Measurements from ENCODE around the gene ZMYND8.

ZMYND8 gene

DNA sequence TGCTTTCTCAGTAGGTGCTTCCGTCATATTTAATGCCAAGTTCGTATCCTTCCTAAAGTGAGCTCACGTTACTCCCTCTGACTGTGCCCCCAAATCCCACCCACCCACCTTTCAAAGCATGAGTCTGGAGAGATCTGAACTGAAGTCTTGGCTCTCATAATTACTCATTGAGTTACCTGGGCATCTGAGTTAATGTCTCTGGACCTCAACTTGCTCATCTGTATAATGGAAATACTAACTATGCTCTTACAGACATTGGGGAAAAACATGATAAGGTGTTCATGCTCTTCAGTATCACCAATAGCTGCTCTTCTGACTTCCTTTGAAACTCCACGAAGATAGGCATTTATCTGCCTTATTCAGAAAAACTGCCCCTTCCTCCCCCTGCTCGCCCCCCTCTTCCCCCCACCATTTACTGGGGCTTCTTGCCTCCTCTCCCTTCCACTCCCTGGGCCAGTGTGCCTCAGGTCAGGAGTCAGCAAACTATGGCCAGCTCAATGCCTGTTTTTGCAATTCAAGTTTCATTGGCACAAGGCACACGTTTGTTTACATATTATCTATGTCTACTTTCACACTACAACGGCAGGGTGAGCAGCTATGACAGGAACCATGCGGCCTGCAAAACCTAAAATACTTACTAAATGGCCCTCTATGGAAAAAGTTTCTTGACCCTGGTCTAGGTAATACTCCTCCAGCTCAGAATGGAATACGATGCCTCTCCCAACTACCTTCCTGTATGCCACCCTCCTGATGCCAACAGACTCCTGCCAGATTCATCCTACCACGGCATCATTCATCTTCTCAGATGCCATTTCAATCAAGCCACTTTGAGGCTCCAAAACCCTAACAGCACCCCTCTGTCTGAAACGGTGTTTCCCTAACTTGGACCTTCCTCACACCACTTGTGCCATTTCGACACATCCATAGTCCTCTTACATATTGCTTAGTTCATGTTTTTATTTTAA, 138.7 kb downstream of the ZMYND8 start:
- no peak overlapping the region for H3K4me3 ChIP-seq (ENCODE audit: low read depth, low read length)
- no peak for TF ChIP-seq CTCF (IDR thresholded peaks at IDR 0.05; ENCODE audit: borderline replicate concordance, insufficient read depth, low read depth, low read length)

DNA sequence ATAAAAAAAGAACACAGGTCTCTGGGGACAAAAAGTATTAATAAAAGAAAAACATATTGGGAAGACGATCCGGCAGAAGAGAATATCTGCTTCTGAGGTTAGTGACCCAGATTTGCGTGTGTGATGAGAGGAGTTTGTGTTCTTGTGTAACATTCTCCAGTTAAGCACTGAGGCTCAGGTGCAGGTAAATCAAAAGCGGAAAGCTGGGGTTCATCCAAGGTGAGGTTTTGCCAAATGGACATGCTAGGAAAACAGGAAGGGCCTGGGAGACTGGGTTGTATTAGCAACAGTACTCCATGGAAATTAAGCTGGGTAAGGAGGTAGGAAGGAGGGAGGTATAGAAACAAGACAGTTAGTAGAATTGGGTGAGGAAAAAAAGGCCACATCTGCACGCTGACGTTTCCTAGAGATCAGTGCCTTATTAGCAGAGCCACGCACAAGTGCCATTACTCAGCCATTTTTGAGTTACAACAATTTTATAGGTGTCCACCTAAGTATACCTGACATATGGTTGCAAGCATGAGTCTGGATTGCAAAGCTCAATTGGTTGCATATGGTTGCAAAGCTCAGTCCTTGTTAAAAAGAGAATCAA, 139.6 kb downstream of the ZMYND8 start:
- H3K4me3 ChIP-seq (ENCODE audit: low read depth, low read length): no peak overlapping the region
- TF ChIP-seq CTCF (IDR thresholded peaks at IDR 0.05; ENCODE audit: borderline replicate concordance, insufficient read depth, low read depth, low read length): no peak

DNA sequence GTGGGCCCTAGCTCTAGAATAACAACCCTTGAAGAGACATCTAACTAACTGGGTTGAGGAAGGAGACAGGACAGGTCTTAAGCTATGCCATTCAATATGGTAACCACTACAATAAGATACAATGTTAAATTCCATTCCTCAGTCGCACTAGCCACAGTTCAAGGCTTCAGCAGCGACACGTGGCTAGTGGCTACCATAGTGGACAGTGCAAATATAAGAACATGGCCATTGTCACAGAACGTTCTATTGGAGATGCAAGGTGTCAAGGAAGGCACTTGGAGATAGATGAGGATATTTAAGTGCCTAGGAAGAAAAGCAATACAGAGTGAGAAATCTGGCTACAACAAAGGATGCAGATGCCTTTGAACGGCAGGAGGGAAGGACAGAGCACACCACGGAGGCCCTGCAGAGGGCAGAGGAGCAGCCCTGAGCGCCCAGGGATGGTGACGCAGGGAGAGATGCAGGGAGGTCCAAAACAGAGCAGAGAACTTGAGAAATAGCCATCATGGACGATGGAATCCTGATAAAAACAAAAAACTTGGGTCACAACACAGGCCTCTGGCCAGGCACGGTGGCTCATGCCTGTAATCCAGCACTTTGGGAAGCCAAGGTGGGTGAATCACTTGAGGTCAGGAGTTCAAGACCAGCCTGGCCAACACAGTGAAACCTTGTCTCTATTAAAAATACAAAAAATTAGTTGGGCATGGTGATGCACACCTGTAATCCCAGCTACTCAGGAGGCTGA, 140.7 kb downstream of the ZMYND8 start:
- TF ChIP-seq CTCF (IDR thresholded peaks at IDR 0.05; ENCODE audit: borderline replicate concordance, insufficient read depth, low read depth, low read length): no peak
- no peak overlapping the region for H3K4me3 ChIP-seq (ENCODE audit: low read depth, low read length)

GRCh38 chr20:47213966-47214365, 142.5 kb downstream of the ZMYND8 start:
- TF ChIP-seq CTCF (IDR thresholded peaks at IDR 0.05; ENCODE audit: borderline replicate concordance, insufficient read depth, low read depth, low read length): no peak
- no peak overlapping the region for H3K4me3 ChIP-seq (ENCODE audit: low read depth, low read length)

DNA sequence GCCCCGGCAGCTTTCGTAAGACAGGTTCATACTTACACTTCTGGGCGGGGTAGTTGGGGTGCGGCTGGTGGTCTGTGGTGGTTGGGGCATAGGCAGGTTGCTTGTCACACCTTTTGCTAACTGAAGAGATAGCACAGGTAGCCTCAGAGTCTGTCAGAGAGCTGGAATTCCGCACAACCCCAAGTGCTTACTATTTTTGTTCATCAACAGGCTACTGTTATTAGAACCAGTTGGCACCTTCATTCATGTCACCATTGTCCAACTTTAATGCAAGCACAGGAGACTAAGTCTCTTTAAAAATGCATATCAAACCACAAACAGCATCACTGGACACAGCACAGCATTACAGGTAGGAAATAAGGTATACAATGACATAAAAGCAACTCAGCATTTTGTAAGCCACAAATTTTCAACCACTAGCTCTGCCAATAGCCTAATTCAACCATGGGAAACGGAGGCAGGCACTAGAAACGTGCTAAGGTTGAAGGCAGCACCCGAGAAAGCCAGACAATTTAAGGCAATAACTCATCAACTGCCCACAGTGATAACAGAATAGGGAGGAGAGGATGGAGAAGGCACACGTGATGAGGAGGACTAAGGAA, 143.8 kb downstream of the ZMYND8 start:
- no peak for TF ChIP-seq CTCF (IDR thresholded peaks at IDR 0.05; ENCODE audit: borderline replicate concordance, insufficient read depth, low read depth, low read length)
- H3K4me3 ChIP-seq (ENCODE audit: low read depth, low read length): no peak overlapping the region

DNA sequence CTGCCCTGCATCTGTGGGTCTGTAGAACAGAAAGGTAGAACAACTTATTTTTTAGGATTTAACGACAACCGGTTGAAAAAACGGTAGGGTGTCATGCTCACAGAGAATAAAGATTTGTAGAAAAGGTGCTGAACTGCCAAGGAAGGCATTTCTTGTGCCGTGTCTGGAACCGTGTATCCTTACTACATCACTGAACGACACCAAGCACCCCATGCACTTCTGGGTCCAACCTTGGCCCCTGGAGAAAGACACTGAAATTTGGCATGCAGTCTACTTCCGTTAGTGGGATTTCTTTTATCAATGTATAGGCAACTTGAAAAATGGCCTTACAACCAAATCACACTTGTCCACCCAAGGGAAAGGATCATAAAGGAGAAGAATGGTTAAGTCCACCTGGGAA, 145.5 kb downstream of the ZMYND8 start:
- no peak for TF ChIP-seq CTCF (IDR thresholded peaks at IDR 0.05; ENCODE audit: borderline replicate concordance, insufficient read depth, low read depth, low read length)
- H3K4me3 ChIP-seq (ENCODE audit: low read depth, low read length): no peak overlapping the region

Data from GM12875 (cell line).